ENCODE measurements around the gene MCAT.

Gene MCAT

DNA sequence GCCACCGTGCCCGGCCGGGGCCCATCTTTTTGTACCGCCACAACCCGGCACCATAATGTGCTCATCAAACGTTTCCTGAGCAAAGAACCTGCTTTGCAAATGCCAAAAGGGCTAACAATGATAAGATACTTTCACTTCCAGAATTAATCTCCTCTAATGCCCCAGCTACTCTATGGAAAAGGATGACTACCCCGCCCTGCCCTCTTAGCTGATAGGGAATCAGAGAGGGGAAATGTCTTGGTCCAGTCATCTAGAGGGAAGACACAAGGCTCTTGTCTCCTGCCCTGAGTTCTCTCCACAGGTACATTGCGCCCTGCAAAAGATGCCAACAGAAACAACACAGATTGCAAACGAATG, 54.6 kb downstream of the MCAT start:
- no peak for DNase-seq

DNA sequence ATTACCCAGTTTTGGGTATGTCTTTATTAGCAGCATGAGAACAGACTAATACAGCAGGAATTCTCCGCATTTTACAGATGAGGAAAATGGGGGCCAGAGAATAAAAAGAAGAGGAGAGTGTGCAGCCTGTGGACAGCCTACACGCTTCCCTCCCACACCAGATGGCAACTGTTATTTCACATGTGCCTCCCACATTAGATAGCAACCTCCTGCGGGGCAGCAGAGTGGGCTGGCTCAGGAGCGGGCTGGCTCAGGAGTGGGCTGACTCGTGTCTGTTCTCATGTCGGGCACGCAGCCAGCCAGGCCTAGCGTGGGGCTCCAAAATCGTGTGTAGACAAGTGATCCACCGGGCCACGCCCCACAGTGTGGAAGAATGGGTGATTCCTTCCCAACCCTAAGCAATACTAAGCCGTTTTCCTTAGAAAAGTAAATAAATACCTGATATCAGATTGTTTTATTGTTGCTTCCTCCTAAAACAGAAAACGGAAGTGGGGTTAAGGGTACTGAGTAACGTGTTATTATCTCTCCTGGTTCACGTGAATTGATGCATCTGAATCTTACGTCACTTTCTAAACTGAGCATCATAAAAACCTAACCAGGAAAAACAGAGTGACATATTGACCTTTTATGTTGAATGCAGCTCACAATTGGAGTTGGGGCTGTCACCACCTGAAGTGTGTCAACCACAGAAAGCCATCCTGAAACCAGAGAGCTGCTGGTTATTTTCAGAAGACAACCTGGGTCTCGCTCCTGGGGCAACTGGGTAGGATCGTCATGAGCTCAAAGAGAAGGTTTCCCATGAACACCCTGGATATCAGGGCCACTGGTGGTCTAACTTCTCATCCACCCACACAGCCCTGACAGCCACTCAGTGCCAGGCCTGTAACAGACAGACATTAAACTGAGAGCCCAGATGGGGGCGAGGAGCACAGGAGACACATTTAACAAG, 57.3 kb downstream of the MCAT start:
- no peak for DNase-seq
